Amniotic stem cell (primary cell): ENCODE data around the gene TCTN1.
"Not testable (repeated sequence)": the region's sequence is repeated elsewhere in the genome, so short reads cannot be mapped to it uniquely, and the experiment has no call there.

ENCODE experiments used
- DNase-seq: peaks from one replicate; lab custom pipeline; 2025; lab: John Stamatoyannopoulos, UW

TCTN1 gene

DNA sequence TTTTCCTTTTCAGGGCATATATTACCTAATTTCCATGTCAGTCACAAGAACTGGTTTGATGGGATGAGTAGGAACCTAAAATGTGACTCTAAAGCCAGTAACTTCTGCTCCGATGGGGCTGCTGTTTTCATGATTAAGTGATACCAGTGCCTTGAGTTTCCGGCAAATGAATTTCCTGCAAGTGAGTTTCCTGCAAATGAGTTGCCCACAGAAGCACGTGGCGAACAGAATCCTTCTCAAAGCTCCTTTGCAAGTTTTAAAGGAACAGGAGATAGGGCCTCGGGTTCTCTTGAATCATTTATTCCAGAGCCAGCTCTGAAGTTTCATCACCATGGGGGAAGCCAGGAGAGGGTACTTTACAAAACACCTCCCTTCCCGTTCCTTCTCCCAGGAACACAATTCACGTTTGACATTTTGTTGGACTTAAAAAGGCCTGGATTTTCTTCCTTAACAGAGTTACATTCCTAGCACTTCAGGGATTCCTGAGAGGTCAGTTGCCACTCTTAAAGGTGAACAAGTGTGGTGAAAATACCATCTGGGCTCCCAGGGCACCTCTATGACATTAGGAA is 28.6 kb upstream of the TCTN1 start:
- DNase-seq = no peak

GRCh38 chr12:110587102-110587501 is 26.8 kb upstream of the TCTN1 start:
- DNase-seq = not testable (repeated sequence)

DNA sequence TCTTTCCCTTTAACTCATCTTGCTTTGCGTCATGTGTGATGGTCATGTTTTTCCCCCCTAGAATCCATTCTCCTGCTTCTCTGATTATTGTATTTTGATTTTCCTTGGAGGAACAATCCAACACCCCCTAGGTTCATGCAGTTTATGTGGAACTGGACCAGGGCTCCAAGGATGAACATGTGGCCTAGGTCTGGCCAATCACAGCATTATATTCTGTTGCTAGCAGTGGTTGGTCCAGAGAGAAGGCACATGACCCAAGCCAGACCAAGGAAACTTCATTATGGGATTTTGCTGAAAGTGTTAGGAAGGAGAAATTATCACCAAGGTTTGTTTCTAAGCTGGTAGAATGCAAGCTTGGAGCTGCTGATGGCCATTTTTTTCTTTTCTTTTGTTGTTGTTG is 23.9 kb upstream of the TCTN1 start:
- no peak for DNase-seq

GRCh38 chr12:110590806-110591326 is 23.1 kb upstream of the TCTN1 start:
- DNase-seq = peak; percentile 28

DNA sequence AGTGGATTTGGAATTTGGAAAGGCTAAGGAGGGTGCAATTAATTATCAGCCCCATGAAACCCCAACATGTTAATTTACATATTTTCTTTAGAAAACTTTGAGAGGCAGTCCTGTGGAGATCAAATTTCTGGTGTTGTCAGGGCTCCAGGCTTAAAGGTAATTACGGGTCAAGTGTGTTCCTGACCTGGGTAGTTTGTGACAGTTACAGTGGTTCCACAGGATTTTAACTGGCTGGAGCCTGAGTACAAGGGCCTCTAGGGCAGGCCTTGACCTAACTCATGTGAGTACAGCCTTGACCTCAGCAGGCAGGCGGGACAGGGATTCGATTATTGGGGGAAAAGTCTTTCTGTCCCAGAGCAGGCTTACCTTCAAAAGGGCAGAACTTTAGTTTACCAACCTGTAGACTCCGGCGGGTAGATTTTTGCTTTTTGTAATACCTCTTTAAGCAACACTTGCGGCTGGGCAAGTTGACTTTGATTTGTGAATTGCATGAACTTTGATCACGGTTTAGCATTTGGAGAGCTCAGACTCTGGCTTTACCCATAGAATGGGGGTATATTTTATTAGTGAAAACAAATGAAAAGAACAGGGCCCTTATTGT is 22.4 kb upstream of the TCTN1 start:
- no peak for DNase-seq

DNA sequence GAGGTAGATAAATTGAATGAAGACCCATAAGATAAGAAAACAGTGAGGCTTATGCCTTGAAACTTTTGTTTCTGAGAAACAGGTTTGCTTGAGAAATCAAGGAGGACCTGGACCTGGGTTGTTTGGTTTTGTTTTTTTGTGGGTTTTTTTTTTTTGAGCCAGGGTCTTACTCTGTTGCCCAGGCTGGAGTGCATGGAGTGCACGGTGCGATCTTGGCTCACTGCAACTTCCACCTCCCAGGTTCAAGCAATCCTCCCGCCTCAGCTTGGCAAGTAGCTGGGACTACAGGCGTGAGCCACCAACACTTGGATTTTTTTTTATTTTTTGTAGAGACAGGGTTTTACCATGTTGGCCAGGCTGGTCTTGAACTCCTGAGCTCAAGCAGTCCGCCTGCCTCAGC is 21.9 kb upstream of the TCTN1 start:
- no peak for DNase-seq

DNA sequence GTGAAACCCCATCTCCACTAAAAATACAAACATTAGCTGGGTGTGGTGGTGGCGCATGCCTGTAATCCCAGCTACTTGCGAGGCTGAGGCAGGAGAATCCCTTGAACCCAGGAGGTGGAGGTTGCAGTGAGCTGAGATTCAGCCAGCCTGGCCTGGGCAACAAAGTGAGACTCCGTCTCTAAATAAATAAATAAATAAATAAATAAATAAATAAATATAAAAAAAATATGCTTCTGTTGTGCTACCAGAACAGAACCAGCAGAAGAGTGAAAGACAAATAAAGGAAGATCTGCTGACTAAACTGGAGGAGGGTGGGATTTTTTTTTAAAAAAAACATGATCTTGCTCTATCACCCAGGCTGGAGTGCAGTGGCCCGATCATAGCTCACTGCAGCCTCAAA is 21.0 kb upstream of the TCTN1 start:
- DNase-seq = not testable (repeated sequence)

GRCh38 chr12:110597885-110598284 is 16.0 kb upstream of the TCTN1 start:
- DNase-seq = no peak

DNA sequence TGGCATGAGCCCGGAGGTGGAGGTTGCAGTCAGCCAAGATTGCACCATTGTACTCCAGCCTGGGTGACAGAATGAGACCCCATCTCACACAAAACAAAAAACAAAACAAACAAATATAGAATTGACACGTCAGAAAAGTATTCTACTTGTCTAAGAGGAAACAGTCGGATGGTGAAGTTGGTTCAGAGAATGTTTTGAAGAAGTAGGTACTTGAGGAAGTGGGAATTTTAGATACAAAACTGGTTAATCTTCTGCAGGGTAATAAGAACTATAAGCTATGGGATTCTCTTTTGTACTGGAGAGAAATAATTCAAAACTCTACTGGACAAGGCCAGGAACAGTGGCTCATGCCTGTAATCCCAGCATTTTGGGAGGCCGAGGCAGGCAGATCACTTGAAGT is 14.6 kb upstream of the TCTN1 start:
- no peak for DNase-seq

DNA sequence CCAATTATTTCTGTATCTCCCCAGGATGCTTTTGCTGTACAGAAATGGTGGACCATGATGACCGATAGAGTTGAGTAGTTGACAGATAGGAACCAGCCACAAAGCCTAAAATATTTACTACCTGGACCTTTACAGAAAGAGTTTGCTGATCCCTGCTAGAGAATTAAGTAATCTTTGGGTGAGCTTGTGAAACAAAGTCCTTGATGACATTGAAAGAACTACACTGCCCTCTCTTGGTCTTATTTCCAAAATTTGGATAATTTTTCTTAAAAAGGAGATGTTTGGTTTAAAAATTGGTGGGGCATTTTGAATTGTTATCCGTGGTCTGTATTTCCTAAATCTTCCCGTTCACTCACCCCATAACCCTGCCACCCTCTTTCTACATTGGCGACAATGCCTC is 13.7 kb upstream of the TCTN1 start:
- DNase-seq = peak; percentile 6

- DNase-seq = peak; percentile 24
Observed at GRCh38 chr12:110602085-110602814, 11.7 kb upstream of the TCTN1 start.

- no peak for DNase-seq
Observed at GRCh38 chr12:110606253-110606611, 7.7 kb upstream of the TCTN1 start.

GRCh38 chr12:110613071-110613770 is 708 bp upstream of the TCTN1 start:
- DNase-seq = no peak

- no peak for DNase-seq
Observed at GRCh38 chr12:110615171-110615570, 1.2 kb downstream of the TCTN1 start.

DNA sequence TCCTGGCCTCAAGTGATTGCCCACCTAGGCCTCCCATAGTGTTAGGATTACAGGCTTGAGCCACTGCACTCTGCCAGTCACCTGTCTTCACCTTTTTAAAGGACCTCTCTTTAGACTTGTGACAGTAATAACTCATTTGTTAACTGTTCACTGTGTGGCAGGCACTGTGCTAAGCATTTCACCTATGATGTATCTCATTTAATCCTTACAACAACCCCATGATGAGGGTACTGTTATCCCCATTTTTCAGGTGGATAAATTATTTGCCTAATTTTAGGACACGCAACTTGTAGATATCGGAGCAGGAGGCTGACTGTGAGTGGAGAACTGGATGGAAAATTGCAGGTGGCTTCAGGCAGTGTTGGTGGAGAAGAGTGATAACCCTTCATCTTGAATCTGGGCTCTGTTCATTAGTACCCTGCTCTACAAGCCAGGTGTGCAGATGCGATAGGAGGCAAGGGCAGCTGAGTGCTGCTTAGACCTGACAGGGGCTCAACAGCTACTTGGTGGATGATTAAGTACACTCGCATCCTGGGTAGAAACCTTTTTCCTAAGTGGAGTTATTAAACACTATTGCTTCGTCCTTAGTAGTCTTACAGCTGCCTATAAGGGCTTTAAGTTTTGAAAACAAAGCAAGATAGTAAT is 2.7 kb downstream of the TCTN1 start:
- no peak for DNase-seq

DNA sequence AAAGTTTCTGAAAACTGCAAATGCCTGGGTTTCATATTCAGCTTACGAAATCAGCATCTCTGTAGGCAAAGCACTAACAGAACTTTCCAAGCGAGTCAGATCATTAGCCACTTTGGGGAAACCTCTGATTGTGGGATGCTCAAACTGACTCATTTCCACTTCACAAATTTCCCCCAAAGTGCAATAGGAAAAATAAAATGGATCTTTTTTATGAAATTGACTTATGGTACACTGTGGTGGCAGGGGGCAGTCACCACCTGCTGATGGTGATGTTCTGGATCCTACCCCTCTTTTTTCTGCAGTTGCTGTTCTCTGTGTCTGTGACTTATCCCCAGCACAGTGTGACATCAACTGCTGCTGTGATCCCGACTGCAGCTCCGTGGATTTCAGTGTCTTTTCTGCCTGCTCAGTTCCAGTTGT is 5.6 kb downstream of the TCTN1 start:
- no peak for DNase-seq

DNA sequence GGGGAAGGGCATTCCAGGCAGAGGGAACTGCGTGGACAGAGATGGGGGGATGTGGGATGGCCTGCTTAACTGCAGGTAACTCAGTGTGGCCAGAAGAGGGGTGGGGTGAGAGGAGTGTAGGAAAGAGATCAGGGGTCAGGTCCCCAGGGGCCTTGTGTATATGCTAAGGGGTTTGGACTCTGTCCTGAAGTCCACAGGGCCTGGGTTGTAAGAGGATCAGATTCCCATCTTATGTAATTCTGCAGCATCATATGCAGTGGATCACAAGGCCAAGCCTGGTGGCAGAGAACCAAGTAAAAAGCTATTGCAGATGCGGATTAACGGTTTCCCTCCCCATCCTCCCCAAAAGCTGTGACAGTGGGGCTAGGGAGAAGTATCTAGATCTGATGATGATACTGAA is 8.7 kb downstream of the TCTN1 start:
- no peak for DNase-seq

DNA sequence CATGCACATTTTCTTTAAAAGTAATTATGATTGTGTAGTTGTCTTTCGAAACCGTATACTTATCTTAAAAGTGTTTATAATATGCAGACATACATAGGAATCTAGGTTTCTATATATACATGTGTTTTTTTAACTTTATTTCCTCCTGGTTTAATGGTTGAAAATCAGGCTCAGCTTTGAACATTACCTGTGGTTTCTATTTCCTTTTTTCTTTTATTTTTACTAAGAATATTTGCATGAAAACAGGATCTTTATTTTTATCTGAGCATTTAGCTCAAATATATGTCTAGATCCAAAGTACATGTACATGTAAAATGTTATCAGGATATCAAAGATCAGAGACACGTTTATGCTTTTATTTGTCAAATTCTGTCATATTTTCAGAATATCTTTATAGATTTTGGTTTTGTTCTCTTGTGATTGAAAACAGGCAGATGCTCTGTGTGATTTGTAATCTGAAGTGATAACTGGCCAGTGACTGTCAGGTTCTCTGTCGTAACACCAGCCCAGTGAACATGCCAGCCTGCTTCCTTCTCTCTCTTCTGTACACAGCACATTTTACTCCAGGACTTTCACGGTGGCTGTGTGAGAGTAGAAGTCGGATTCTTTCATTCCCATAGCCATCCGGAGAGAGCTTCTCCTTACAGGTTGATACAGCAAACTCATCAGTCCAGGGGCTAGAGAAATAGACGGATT is 13.7 kb downstream of the TCTN1 start:
- no peak for DNase-seq

DNA sequence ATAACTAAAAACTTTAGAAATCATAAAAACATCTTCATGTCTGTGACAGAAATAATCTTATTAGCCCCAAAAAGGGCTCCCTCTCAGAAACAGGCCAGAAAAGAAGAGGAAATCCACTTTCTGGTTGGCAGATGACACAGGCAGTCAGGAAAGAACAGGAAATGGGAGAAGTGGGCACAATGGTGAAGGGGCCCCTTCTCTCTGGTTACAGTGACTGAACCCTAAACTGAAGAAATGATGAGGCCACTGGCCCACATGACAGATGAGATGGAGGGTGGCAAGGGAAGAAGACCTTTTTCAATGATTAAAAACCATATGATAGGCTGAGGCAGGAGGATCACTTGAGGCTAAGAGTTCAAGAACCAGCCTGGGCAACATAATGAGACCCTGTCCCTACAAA is 21.1 kb downstream of the TCTN1 start:
- no peak for DNase-seq

DNA sequence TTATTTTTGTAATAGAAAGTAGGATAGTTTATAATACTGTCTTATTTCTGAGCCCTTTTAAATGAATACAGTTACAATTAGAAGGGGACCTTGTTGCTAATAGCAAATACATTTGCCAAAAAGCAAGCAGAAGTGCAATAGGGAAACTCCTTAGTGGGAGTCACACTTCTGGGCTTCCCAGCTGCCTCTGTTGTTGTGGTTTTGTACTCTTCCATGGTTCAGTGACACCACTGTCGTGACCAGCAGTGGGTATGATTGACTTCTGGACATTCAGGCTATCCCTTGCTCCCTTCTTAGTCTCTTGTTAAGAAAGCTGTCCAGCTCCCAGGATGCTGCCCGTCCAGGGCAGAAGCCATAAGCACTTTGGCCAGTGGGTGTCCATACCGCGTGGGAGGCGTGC is 22.6 kb downstream of the TCTN1 start:
- no peak for DNase-seq

DNA sequence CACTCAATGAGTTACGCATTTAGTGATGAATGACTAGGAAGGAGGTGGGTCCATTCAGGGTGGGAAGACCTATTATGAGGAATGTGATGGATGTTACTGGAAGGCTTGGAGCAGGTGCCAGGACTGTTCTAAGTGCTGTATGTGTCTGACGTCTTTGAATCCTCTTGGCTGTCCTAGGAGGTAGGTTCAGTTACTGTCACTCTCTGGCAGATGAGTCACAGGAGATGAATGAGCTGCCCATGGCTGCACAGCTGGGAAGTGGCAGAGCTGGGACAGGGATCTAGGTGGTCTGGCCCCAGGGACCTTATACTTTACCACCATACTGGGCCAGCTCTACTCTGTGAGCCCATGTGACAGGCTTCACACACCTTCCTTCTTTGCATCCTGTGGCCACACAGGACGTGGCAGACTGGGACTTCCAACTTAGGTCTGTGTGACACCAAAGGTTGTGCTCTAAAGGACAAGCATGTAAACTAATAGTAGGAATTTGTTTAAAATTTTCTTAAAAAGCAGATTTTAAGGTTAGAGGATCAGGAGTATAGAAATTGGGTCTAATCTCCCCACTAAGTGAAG is 24.0 kb downstream of the TCTN1 start:
- DNase-seq = no peak
